Bronchial epithelial cell (primary cell): ENCODE data around the gene STAC3. TPM values are rescaled to one million over a fixed set of nuclear protein-coding genes. Genes with fewer than 3 reads are reported as not detected.
A peak's percentile ranks its signal among the peaks of the same experiment; 100 is the strongest.

ENCODE experiments used
- DNase-seq: peaks from one replicate; pipeline ENCODE4 v3.0.0-alpha.2; 2010; ENCODE audit warnings: low read depth
- FAIRE-seq: peaks from 2 replicates; lab custom pipeline; 2011; peaks lifted over from hg19 to GRCh38; lab: Jason Lieb, UNC
- H3K27me3 ChIP-seq: 2 replicates; pipeline ENCODE4 v1.5.1; 2011; ENCODE audit warnings: low read length; ENCODE audit not compliant: control insufficient read depth, insufficient read depth
- H3K36me3 ChIP-seq: 2 replicates; pipeline ENCODE4 v1.5.1; 2011; ENCODE audit warnings: low read length; ENCODE audit not compliant: control insufficient read depth, insufficient read depth
- H3K4me3 ChIP-seq: 2 replicates; pipeline ENCODE4 v1.5.1; 2011; ENCODE audit warnings: mild to moderate bottlenecking, low read depth, low read length, control low read depth
- total RNA-seq: library from RNA; depleted of rRNA; stranded (reverse); fragments of >200 nt; gene quantifications from 2 replicates; pipeline ENCODE4 v1.2.1, GENCODE V29; 2014
- TF ChIP-seq, protein P1 (sequence below): IDR thresholded peaks from 2 replicates; pipeline ENCODE4 v1.5.1; 2011; ENCODE audit warnings: mild to moderate bottlenecking, moderate library complexity, low read length, control low read depth, inconsistent platforms; ENCODE audit not compliant: insufficient read depth, severe bottlenecking

Gene STAC3
- total RNA-seq, 1 donor from 2014 or later: 0.26 TPM

- no peak for FAIRE-seq
- Histone ChIP-seq H3K36me3 (peaks cover 15% of the 10 kb centered on the region), H3K27me3 (peaks cover 6% of the 10 kb centered on the region), H3K4me3 (peak overlapping the region; percentile 55)
- no peak for DNase-seq
- TF ChIP-seq, protein P1, sequence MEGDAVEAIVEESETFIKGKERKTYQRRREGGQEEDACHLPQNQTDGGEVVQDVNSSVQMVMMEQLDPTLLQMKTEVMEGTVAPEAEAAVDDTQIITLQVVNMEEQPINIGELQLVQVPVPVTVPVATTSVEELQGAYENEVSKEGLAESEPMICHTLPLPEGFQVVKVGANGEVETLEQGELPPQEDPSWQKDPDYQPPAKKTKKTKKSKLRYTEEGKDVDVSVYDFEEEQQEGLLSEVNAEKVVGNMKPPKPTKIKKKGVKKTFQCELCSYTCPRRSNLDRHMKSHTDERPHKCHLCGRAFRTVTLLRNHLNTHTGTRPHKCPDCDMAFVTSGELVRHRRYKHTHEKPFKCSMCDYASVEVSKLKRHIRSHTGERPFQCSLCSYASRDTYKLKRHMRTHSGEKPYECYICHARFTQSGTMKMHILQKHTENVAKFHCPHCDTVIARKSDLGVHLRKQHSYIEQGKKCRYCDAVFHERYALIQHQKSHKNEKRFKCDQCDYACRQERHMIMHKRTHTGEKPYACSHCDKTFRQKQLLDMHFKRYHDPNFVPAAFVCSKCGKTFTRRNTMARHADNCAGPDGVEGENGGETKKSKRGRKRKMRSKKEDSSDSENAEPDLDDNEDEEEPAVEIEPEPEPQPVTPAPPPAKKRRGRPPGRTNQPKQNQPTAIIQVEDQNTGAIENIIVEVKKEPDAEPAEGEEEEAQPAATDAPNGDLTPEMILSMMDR: no peak
Measured at GRCh38 chr12:57237932-57238853, 12.8 kb downstream of the STAC3 start.

DNA sequence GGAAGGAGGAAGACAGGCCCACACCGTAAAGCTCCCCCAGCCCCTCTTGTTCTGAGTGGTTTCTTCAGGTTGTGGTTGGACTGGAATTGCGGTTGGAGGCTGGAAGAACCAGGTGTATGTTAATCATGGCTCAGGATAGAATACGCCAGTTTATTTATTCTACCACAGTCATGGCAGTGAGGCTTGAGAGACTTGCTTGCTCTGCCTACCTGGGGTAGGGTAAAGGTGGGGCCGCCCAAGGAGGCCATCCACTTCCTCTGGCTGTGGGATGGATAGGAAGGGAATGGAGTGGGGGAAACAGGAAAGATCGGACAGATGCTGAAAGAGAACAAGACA lies 13.4 kb downstream of the STAC3 start:
- TF ChIP-seq, protein P1: no peak
- H3K36me3 ChIP-seq: peaks cover 21% of the 10 kb centered on the region
- H3K27me3 ChIP-seq: peaks cover 6% of the 10 kb centered on the region
- peak; percentile 45 for DNase-seq
- no peak for FAIRE-seq
- no peak overlapping the region for H3K4me3 ChIP-seq

GRCh38 chr12:57236925-57237595 lies 13.9 kb downstream of the STAC3 start:
- Histone ChIP-seq H3K27me3 (peaks cover 3% of the 10 kb centered on the region), H3K4me3 (no peak overlapping the region), H3K36me3 (peaks cover 25% of the 10 kb centered on the region)
- no peak for DNase-seq
- FAIRE-seq: no peak
- TF ChIP-seq, protein P1: no peak

GRCh38 chr12:57236201-57236924 lies 14.6 kb downstream of the STAC3 start:
- no peak for FAIRE-seq
- no peak overlapping the region for H3K4me3 ChIP-seq
- peaks cover 31% of the 10 kb centered on the region for H3K36me3 ChIP-seq
- TF ChIP-seq, protein P1: no peak
- no peaks in the 10 kb centered on the region for H3K27me3 ChIP-seq
- no peak for DNase-seq

- Histone ChIP-seq H3K36me3 (peaks cover 36% of the 10 kb centered on the region), H3K27me3 (no peaks in the 10 kb centered on the region), H3K4me3 (no peak overlapping the region)
- DNase-seq (no peak), FAIRE-seq (no peak)
- TF ChIP-seq, protein P1: no peak
Measured at GRCh38 chr12:57235728-57236131, 15.3 kb downstream of the STAC3 start.
